ENCODE measurements around the gene ACP4.
"Not testable (repeated sequence)": the region's sequence is repeated elsewhere in the genome, so short reads cannot be mapped to it uniquely, and the experiment has no call there.

ACP4 gene

DNA sequence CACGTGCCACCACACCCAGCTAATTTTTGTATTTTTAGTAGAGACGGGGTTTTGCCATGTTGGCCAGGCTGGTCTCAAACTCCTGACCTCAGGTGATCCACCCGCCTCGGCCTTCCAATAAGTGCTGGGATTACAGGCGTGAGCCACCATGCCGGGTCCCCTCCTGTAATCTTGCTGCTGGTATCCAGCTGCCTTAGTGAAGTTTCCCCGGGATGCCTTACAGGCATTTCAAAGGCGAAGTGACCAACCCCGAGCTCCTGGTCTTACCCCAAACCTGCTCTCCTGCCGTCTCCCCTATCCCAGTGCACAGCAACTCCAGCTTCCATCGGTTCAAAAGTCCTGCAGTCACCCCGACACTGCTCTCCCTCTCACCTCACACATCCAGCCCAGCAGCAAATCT is 23.5 kb upstream of the ACP4 start:
- H3K27me3 ChIP-seq (ENCODE audit: low read depth); DNase-seq (ENCODE audit: low spot score in 2 of 2); H3K9me3 ChIP-seq; H3K36me3 ChIP-seq (replicated peaks); H3K4me1 ChIP-seq; in situ Hi-C loops (cut with MboI; ENCODE audit: low sequenced_read_pairs); H3K4me3 ChIP-seq: not testable (repeated sequence)

DNA sequence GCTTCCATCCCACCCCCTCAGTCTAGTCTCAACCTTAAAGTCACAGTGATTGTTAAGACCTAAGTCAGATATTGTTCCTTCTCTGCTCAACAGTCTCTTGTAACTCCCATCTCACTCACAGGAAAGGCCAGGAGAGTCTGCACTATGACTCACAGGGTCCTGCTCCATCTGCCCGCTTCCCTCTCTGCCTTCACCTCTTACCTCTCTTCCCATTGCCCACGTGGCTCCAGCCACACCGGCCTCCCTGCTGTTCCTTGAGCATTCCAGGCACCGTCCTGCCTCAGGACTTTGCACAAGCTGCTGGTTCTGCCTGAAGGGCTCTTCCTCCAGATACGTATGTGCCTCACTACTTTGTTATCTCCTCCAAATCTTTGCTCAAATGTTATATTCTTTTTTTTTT is 23.0 kb upstream of the ACP4 start:
- H3K27me3 ChIP-seq (ENCODE audit: low read depth); in situ Hi-C loops (cut with MboI; ENCODE audit: low sequenced_read_pairs); H3K4me1 ChIP-seq; DNase-seq (ENCODE audit: low spot score in 2 of 2); H3K9me3 ChIP-seq; H3K36me3 ChIP-seq (replicated peaks); H3K4me3 ChIP-seq: not testable (repeated sequence)

DNA sequence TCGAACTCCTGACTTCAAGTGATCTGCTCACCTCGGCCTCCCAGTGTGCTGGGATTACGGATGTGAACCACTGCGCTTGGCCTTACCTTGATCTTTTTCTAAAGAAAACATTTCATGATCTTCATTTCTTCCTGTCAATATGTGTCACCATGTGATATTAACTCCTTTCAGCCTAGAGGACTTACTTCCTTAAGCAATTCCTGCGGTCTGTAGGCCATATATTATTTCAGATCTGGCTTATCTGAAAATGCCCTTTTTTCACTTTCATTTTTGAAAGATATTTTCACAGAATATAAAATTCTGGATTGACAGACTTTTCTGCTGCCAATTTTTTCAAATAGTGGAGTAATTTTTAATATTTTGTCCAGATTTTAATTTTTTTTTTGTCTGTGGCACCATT is 21.9 kb upstream of the ACP4 start:
- Histone ChIP-seq H3K27me3 (ENCODE audit: low read depth) (no peaks in the 10 kb centered on the region; the same call in 1 of the 2 replicates), H3K4me3 (no peak overlapping the region), H3K9me3 (no peaks in the 10 kb centered on the region), H3K4me1 (no peaks in the 10 kb centered on the region), H3K36me3 (replicated peaks) (no peaks in the 10 kb centered on the region)
- in situ Hi-C loops (cut with MboI; ENCODE audit: low sequenced_read_pairs) = no loop called here
- DNase-seq (ENCODE audit: low spot score in 2 of 2) = no peak

DNA sequence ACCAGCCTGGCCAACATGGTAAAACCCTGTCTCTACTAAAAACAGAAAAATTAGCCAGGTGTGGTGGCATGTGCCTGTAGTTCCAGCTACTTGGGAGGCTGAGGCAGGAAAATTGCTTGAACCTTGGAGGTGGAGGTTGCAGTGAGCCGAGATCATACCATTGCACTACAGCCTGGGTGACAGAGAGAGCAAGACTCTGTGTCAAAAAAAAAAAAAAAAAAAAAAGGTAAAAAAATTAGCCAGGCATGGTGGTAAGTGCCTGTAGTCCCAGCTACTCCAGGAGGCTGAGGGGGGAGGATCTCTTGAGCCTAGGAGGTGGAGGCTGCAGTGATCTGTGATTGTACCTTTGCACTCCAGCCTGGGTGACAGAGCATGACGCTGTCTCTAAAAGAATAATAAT is 20.1 kb upstream of the ACP4 start, which contains the start of gene GPR32:
Gene GPR32, plus strand, starts transcription at position 301 of the 400 bp plus-strand sequence. CDS start 137 bp downstream, outside the sequence.
- H3K27me3 ChIP-seq (ENCODE audit: low read depth); H3K9me3 ChIP-seq; H3K36me3 ChIP-seq (replicated peaks); H3K4me3 ChIP-seq; DNase-seq (ENCODE audit: low spot score in 2 of 2); H3K4me1 ChIP-seq; in situ Hi-C loops (cut with MboI; ENCODE audit: low sequenced_read_pairs): not testable (repeated sequence)

DNA sequence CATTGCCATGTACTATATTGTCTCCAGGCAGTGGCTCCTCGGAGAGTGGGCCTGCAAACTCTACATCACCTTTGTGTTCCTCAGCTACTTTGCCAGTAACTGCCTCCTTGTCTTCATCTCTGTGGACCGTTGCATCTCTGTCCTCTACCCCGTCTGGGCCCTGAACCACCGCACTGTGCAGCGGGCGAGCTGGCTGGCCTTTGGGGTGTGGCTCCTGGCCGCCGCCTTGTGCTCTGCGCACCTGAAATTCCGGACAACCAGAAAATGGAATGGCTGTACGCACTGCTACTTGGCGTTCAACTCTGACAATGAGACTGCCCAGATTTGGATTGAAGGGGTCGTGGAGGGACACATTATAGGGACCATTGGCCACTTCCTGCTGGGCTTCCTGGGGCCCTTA is 19.3 kb upstream of the ACP4 start:
- no peak for DNase-seq (ENCODE audit: low spot score in 2 of 2)
- in situ Hi-C loops (cut with MboI; ENCODE audit: low sequenced_read_pairs) = no loop called here
- no peaks in the 10 kb centered on the region for H3K9me3 ChIP-seq
- no peaks in the 10 kb centered on the region for H3K36me3 ChIP-seq (replicated peaks)
- no peak overlapping the region for H3K4me3 ChIP-seq
- no peaks in the 10 kb centered on the region for H3K4me1 ChIP-seq
- H3K27me3 ChIP-seq (ENCODE audit: low read depth) = peaks cover 3% of the 10 kb centered on the region; the same call in 1 of the 2 replicates

DNA sequence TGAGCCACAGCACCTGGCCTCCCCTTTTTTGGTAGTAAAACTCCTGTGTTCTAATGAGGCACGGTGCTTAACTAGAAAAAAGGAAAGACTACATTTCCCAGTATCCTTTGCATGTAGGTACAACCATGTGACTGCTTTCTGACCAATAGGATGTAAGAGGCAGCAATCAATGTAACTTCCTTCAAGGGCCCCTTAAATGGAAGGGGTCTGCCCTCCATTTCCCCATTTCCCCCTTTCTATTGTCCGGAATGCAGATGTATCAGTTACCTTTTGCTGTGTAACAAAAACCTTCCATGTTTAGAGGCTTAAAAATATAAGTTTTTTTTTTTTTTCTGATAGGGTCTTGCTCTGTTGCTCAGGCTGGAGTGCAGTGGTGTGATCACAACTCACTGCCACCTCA is 17.7 kb upstream of the ACP4 start:
- in situ Hi-C loops (cut with MboI; ENCODE audit: low sequenced_read_pairs) = no loop called here
- Histone ChIP-seq H3K9me3 (no peaks in the 10 kb centered on the region), H3K4me3 (no peak overlapping the region), H3K36me3 (replicated peaks) (no peaks in the 10 kb centered on the region), H3K27me3 (ENCODE audit: low read depth) (peaks cover 9% of the 10 kb centered on the region), H3K4me1 (no peaks in the 10 kb centered on the region)
- DNase-seq (ENCODE audit: low spot score in 2 of 2) = no peak

DNA sequence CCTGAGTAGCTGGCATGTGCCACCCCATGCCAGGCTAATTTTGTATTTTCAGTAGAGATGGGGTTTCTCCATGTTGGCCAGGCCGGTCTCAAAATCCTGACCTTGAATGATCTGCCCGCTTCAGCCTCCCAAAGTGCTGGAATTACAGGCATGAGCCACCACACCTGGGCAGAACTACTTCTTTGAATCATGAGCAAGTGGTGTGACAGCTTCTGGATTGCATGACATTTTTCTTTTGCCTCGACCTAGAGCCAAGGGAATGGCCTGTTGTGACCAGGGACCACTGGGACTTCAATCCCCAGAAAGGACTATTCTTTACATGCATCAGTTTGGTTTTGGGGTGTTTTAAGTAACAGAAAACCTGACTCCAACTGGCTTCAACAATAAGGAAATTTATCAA is 17.3 kb upstream of the ACP4 start:
- peaks cover 14% of the 10 kb centered on the region for H3K27me3 ChIP-seq (ENCODE audit: low read depth)
- H3K4me3 ChIP-seq; DNase-seq (ENCODE audit: low spot score in 2 of 2); H3K36me3 ChIP-seq (replicated peaks); in situ Hi-C loops (cut with MboI; ENCODE audit: low sequenced_read_pairs); H3K9me3 ChIP-seq; H3K4me1 ChIP-seq: not testable (repeated sequence)

DNA sequence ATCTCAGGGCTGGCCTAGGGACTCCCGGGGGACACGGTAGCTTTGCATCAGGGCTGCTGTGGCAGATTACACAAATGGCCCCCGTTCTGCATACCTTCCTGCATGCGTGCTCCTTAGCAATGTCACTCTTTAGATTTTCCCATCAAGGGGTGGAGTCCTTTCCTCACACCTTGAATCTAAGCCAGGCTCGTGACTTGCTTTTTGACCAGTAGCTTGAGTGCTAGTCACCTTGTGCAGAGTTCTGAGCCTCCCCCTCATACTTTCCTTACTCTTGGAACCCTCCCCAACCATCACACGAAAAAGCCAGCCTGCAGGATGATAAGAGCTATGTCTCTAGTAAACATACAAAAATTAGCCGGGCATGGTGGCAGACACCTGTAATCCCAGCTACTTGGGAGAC is 16.8 kb upstream of the ACP4 start:
- H3K27me3 ChIP-seq (ENCODE audit: low read depth) = peaks cover 19% of the 10 kb centered on the region
- in situ Hi-C loops (cut with MboI; ENCODE audit: low sequenced_read_pairs); DNase-seq (ENCODE audit: low spot score in 2 of 2); H3K4me3 ChIP-seq; H3K4me1 ChIP-seq; H3K36me3 ChIP-seq (replicated peaks); H3K9me3 ChIP-seq: not testable (repeated sequence)

DNA sequence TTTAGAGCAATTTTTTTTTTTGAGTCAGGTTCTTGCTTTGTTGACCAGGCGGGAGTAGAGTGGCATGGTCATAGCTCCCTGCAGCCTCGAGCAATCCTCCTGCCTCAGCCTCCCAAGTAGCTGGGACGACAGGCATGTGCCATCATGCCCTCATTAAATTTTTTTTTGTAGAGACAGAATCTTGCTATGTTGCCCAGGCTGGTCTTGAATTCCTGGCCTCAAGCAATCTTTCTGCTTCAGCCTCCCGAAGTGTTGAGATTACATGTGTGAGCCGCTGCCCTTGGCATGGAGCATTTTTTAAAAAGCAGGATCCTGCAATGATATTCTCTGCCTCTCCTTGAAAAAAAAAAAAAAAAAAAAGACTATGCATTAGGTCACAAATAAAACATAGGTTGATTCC is 14.1 kb upstream of the ACP4 start:
- no peak for DNase-seq (ENCODE audit: low spot score in 2 of 2)
- in situ Hi-C loops (cut with MboI; ENCODE audit: low sequenced_read_pairs) = loop anchor here (5.0 kb wide), 1 partner anchor 239 kb away; no protein-coding TSS in a partner anchor
- Histone ChIP-seq H3K4me3 (no peak overlapping the region), H3K36me3 (replicated peaks) (no peaks in the 10 kb centered on the region), H3K9me3 (no peaks in the 10 kb centered on the region), H3K27me3 (ENCODE audit: low read depth) (peaks cover 39% of the 10 kb centered on the region), H3K4me1 (no peaks in the 10 kb centered on the region; the same call in 1 of the 2 replicates)

DNA sequence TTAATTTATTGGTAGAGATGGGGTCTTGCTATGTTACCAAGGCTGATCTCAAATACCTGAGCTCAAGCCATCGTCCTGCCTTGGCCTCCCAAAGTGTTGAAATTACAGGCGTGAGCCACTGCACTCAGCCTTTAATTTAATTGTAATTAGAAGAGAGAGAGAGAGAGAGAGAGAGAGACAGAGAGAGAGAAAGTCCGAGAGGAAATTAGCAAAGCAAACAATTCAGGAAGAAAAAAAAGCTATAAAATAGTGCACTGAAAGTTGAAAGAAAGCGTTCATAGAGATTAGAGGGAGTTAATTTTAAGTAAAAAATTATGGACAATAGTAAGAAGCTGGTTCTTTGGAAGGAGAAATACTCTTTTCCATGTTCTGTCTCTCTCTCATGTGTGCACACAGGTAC is 13.0 kb upstream of the ACP4 start:
- in situ Hi-C loops (cut with MboI; ENCODE audit: low sequenced_read_pairs) = loop anchor here (5.0 kb wide), 1 partner anchor 240 kb away; no protein-coding TSS in a partner anchor
- H3K9me3 ChIP-seq = no peaks in the 10 kb centered on the region
- no peak for DNase-seq (ENCODE audit: low spot score in 2 of 2)
- H3K4me1 ChIP-seq = no peaks in the 10 kb centered on the region; the same call in 1 of the 2 replicates
- peaks cover 39% of the 10 kb centered on the region for H3K27me3 ChIP-seq (ENCODE audit: low read depth)
- H3K4me3 ChIP-seq = no peak overlapping the region
- no peaks in the 10 kb centered on the region for H3K36me3 ChIP-seq (replicated peaks)

DNA sequence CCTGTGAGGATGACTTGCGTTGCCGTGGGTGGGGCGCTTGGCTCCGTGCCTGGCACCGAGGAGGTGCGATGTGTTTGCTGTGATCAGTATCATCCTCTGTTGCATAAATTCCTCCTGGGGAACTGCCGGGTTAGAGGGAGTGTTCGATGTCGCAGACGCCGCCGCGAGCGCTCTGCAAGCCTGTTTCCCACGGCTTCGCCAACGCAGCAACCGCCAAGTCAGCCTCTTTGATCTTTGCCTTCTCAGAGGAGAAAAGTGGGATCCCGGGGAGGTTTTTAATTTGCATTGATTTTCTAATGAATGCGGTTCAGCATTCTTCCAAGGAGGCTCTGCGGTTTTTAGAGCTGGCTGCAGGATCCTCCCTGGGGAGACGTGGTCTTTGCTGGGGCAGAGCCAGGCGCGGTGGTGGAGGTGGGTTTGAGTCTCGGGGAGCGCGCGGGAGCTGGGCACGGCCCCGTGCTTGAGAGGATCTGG is 12.3 kb upstream of the ACP4 start:
- no peak overlapping the region for H3K4me3 ChIP-seq
- in situ Hi-C loops (cut with MboI; ENCODE audit: low sequenced_read_pairs) = loop anchor here (5.0 kb wide), 1 partner anchor 241 kb away; no protein-coding TSS in a partner anchor
- peak; percentile 39 to 54 for DNase-seq (ENCODE audit: low spot score in 2 of 2)
- no peaks in the 10 kb centered on the region; the same call in 1 of the 2 replicates for H3K4me1 ChIP-seq
- peaks cover 39% of the 10 kb centered on the region for H3K27me3 ChIP-seq (ENCODE audit: low read depth)
- no peaks in the 10 kb centered on the region for H3K36me3 ChIP-seq (replicated peaks)
- H3K9me3 ChIP-seq = no peaks in the 10 kb centered on the region

DNA sequence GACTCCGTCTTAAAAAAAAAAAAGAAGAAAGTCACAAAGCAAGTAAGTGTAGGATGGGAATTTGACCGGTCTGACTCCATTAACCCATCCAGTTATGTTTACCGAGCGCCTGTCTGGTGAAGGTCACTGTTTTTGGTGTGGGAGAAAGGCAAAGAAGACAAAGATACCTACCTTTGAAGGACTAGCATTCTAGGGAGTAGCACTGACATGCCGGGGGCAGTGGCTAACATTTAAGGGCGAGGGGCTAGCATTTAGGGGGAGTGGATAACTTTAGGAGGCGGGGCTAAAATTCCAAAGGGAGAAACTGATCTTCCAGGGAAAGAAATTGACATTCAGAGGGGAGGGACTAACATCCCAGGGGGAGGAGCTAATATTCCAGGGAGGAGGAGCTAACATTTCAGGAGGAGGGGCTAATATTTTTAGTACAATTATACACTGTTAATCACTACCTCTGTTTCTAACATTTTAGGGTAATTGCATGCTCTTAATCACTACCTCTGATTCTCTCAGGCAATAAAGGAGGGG is 11.2 kb upstream of the ACP4 start:
- Histone ChIP-seq H3K27me3 (ENCODE audit: low read depth) (peaks cover 39% of the 10 kb centered on the region), H3K4me3 (no peak overlapping the region), H3K9me3 (no peaks in the 10 kb centered on the region), H3K36me3 (replicated peaks) (no peaks in the 10 kb centered on the region), H3K4me1 (no peaks in the 10 kb centered on the region; the same call in 1 of the 2 replicates)
- in situ Hi-C loops (cut with MboI; ENCODE audit: low sequenced_read_pairs) = loop anchor here (5.0 kb wide), 1 partner anchor 242 kb away; no protein-coding TSS in a partner anchor
- no peak for DNase-seq (ENCODE audit: low spot score in 2 of 2)

DNA sequence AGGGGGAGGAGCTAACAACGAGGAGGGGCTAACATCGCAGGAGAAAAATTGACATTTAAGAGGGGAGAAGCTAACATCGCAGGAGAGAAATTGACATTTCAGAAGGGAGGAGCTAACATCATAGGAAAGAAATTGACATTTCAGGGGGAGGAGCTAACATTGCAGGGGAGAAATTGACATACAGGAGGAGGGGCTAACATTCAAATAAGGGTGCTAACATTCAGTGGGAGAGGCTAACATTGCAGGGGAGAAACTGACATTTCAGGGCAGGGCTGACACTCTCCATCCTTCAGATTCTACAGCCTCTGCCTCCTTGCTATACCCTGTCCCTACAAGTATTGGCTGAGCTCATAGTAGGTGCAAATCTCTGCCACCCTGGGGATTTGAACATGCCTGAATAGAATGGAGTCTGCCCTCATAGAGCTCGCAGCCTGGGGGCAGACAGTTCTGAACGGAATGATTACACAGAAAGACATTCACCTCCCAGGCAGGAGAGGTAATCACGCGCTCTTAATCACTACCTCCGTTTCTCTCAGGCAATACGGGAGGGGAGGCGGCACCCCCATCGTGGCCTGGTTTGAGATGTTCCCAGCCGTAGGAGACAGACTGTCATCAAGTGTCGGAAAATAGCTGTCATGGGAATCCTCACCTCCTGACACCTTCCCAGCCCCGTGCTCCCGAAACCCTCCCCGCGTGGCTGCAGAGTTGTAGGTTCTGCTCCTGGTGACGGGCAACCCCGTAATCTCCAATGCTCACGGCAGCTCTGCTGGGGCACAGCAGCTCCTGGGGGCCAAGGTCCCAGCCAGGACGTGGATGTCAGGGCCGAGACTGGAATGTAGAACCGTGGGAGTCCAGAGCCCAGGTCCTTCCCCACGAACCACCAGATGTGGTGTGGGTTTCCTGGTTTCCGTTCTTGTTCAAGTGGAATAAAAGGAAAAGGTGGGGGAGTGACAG is 10.4 kb upstream of the ACP4 start:
- H3K27me3 ChIP-seq (ENCODE audit: low read depth) = peaks cover 39% of the 10 kb centered on the region

More for the DNA sequence above, 10.4 kb upstream of the ACP4 start:
- no peak overlapping the region for H3K4me3 ChIP-seq
- DNase-seq (ENCODE audit: low spot score in 2 of 2) = no peak
- H3K36me3 ChIP-seq (replicated peaks) = no peaks in the 10 kb centered on the region
- H3K9me3 ChIP-seq = no peaks in the 10 kb centered on the region
- in situ Hi-C loops (cut with MboI; ENCODE audit: low sequenced_read_pairs) = loop anchor here (5.0 to 10.0 kb wide), 2 partner anchors 242 to 405 kb away; partner anchors contain the start of gene NR1H2
- no peaks in the 10 kb centered on the region; the same call in 1 of the 2 replicates for H3K4me1 ChIP-seq

All from HAP-1 (cell line).